SK-N-SH (cell line): ENCODE measurements around the gene IL6R.
"Not testable (repeated sequence)": the region's sequence is repeated elsewhere in the genome, so short reads cannot be mapped to it uniquely, and the experiment has no call there.

Experiments
- CTCF ChIP-seq: fragments of 200-600 bp; sonication (generic); IDR thresholded peaks from 2 replicates; pipeline ENCODE4 v1.6.1; 2017; ENCODE audit warnings: antibody characterized with exemption, mild to moderate bottlenecking, moderate library complexity
- EP300 ChIP-seq, 2 experiments: IDR thresholded peaks; 2 replicates each; pipeline versions ENCODE4 v1.4.0 to v1.6.1; 2012; ENCODE audit warnings: borderline replicate concordance in 1 of 2, low read depth in 1 of 2, low read length in 1 of 2
- FOXM1 ChIP-seq: IDR thresholded peaks from 2 replicates; pipeline ENCODE4 v1.4.0; 2012; ENCODE audit warnings: low read depth, mild to moderate bottlenecking
- GABPA ChIP-seq: IDR thresholded peaks from 2 replicates; pipeline ENCODE4 v1.4.0; 2012; ENCODE audit warnings: low read depth, mild to moderate bottlenecking
- MXI1 ChIP-seq: IDR thresholded peaks from 2 replicates; pipeline ENCODE4 v1.6.1; 2012; ENCODE audit warnings: mild to moderate bottlenecking, low read depth, low read length, improper control_type of control experiment
- NFIC ChIP-seq: IDR thresholded peaks from 2 replicates; pipeline ENCODE4 v1.4.0; 2012; ENCODE audit warnings: borderline replicate concordance
- POLR2AphosphoS5 ChIP-seq: IDR thresholded peaks from 2 replicates; pipeline ENCODE4 v1.6.1; 2012; ENCODE audit warnings: low read depth, low read length
- RCOR1 ChIP-seq: fragments of 150-350 bp; IDR thresholded peaks from 2 replicates; pipeline ENCODE4 v1.6.1; 2017; ENCODE audit warnings: antibody characterized with exemption, low read length
- RFX5 ChIP-seq: IDR thresholded peaks from 2 replicates; pipeline ENCODE4 v1.6.1; 2012; ENCODE audit warnings: mild to moderate bottlenecking, improper control_type of control experiment, low read length
- SIN3A ChIP-seq: IDR thresholded peaks from 2 replicates; pipeline ENCODE4 v1.6.1; 2012; ENCODE audit warnings: low read depth, mild to moderate bottlenecking, low read length, moderate library complexity, borderline replicate concordance
- TAF1 ChIP-seq: IDR thresholded peaks from 2 replicates; pipeline ENCODE4 v1.6.1; 2012; ENCODE audit warnings: low read depth, mild to moderate bottlenecking, low read length, moderate library complexity, borderline replicate concordance
- TF ChIP-seq, protein P1 (sequence below): IDR thresholded peaks from 2 replicates; pipeline ENCODE4; 2012

DNA sequence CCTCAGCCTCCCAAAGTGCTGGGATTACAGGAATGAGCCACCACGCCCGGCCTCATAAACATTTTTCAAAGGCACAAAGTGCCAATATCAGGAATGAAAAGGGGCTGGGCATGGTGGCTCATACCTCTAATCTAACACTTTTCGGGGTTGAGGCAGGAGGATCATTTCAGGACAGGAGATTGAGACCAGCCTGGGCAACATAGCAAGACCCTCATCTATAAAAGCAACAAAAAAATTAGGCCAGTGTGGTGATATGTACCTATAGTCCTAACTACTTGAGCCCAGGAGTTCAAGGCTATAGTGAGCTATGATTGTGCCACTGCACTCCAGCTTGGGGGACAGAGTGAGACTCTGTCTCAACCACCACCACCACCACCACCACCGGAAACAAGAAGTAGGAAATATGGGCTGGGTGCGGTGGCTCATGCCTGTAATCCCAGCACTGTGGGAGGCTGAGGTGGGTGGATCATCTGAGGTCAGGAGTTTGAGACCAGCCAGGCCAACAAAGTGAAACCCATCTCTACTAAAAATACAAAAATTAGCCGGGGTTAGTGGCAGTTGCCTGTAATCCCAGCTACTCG, 31.3 kb upstream of the IL6R start:
- not testable (repeated sequence) for TF ChIP-seq RCOR1; CTCF; RFX5; SIN3A; GABPA; POLR2AphosphoS5; EP300 (IDR thresholded peaks at IDR 0.05; ENCODE audit: borderline replicate concordance in 1 of 2, low read depth in 1 of 2, low read length in 1 of 2); FOXM1; NFIC; TAF1; MXI1
- TF ChIP-seq, protein P1, sequence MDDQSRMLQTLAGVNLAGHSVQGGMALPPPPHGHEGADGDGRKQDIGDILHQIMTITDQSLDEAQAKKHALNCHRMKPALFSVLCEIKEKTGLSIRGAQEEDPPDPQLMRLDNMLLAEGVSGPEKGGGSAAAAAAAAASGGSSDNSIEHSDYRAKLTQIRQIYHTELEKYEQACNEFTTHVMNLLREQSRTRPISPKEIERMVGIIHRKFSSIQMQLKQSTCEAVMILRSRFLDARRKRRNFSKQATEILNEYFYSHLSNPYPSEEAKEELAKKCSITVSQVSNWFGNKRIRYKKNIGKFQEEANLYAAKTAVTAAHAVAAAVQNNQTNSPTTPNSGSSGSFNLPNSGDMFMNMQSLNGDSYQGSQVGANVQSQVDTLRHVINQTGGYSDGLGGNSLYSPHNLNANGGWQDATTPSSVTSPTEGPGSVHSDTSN = not testable (repeated sequence)
